Stimulated activated CD8-positive, alpha-beta memory T cell treated with anti-CD3 and anti-CD28 coated beads, Interleukin-15, amount 100 ng/mL, for 4 hours (primary cell): ENCODE data around the gene EVI2A.

Source experiments
- DNase-seq, 2 donors: peaks; one replicate each; pipeline ENCODE4 v3.0.0-alpha.2; 2020; ENCODE audit warnings: low read depth in 2 of 2

The EVI2A gene

GRCh38 chr17:31273516-31273915, 47.9 kb downstream of the EVI2A start:
- DNase-seq, result no peak

- DNase-seq, result no peak
Measured at GRCh38 chr17:31272803-31273202, 48.6 kb downstream of the EVI2A start.

GRCh38 chr17:31272236-31272635, 49.2 kb downstream of the EVI2A start:
- DNase-seq, result no peak

GRCh38 chr17:31269578-31269983, 51.8 kb downstream of the EVI2A start:
- DNase-seq, result no peak

GRCh38 chr17:31269036-31269577, 52.3 kb downstream of the EVI2A start:
- no peak for DNase-seq
